GM12878 (cell line): ENCODE data around the gene MTIF2. TPM values are rescaled to one million over a fixed set of nuclear protein-coding genes. Genes with fewer than 3 reads are reported as not detected.

Source experiments
- ASH2L ChIP-seq: fragments of 300-600, 200-600 bp; sonication (generic); IDR thresholded peaks from 2 replicates; pipeline ENCODE4 v1.6.1; 2017; ENCODE audit warnings: low read depth, mild to moderate bottlenecking, borderline replicate concordance
- BCLAF1 ChIP-seq: fragments of 450-650 bp; IDR thresholded peaks from 2 replicates; pipeline ENCODE4 v1.6.1; 2017; ENCODE audit warnings: antibody characterized with exemption, mild to moderate bottlenecking, moderate library complexity
- CHD1 ChIP-seq: IDR thresholded peaks from 2 replicates; pipeline ENCODE4 v1.6.1; 2012; ENCODE audit warnings: low read depth, low read length, improper control_type of control experiment
- CHD4 ChIP-seq: fragments of 200-600 bp; sonication (generic); IDR thresholded peaks from 2 replicates; pipeline ENCODE4 v1.6.1; 2016; ENCODE audit warnings: mild to moderate bottlenecking
- CREM ChIP-seq: IDR thresholded peaks from 2 replicates; pipeline ENCODE4 v1.6.1; 2014; ENCODE audit warnings: antibody characterized with exemption, low read depth
- EGR1 ChIP-seq, 2 experiments: IDR thresholded peaks; 1 replicate in 1 of 2; 2 replicates in 1 of 2; pipeline ENCODE4 v1.6.1; 2011 to 2012; ENCODE audit warnings: low read depth in 2 of 2, low read length in 2 of 2, borderline replicate concordance in 1 of 2, mild to moderate bottlenecking in 1 of 2, moderate library complexity in 1 of 2
- ELK1 ChIP-seq: IDR thresholded peaks from 2 replicates; pipeline ENCODE4 v1.6.1; 2012; ENCODE audit warnings: low read depth, low read length, improper control_type of control experiment
- FOXM1 ChIP-seq: IDR thresholded peaks from 2 replicates; pipeline ENCODE4 v1.6.1; 2012; ENCODE audit warnings: low read depth, mild to moderate bottlenecking, inconsistent platforms, low read length, moderate library complexity
- GATAD2B ChIP-seq: fragments of 450-650 bp; conservative IDR thresholded peaks from 2 replicates; pipeline ENCODE4 v1.6.1; 2017; ENCODE audit warnings: low read depth, mild to moderate bottlenecking, moderate library complexity
- HCFC1 ChIP-seq: fragments of 150-350 bp; IDR thresholded peaks from 2 replicates; pipeline ENCODE4 v1.6.1; 2014; ENCODE audit warnings: low read length
- HDAC6 ChIP-seq: fragments of 200-600 bp; sonication (generic); IDR thresholded peaks from one replicate; pipeline ENCODE4 v1.8.0; 2017; ENCODE audit warnings: antibody characterized with exemption; ENCODE audit not compliant: unreplicated experiment
- MXI1 ChIP-seq: fragments of 150-350 bp; IDR thresholded peaks from 2 replicates; pipeline ENCODE4 v1.6.1; 2011; ENCODE audit warnings: low read depth, mild to moderate bottlenecking, inconsistent platforms, low read length, improper control_type of control experiment
- POLR2A ChIP-seq: IDR thresholded peaks from 2 replicates; pipeline ENCODE4 v1.6.1; 2011; ENCODE audit warnings: low read depth, mild to moderate bottlenecking, low read length
- POLR2AphosphoS5 ChIP-seq: IDR thresholded peaks from 2 replicates; pipeline ENCODE4 v1.6.1; 2011; ENCODE audit warnings: mild to moderate bottlenecking, low read length, inconsistent platforms
- RBBP5 ChIP-seq: fragments of 200-600 bp; sonication (generic); conservative IDR thresholded peaks from 2 replicates; pipeline ENCODE4 v1.6.1; 2016
- SMAD5 ChIP-seq: IDR thresholded peaks from 2 replicates; pipeline ENCODE4 v1.6.1; 2016; ENCODE audit warnings: antibody characterized with exemption, low read depth
- SMARCA5 ChIP-seq: fragments of 450-650 bp; IDR thresholded peaks from 2 replicates; pipeline ENCODE4 v1.6.1; 2017; ENCODE audit warnings: mild to moderate bottlenecking
- TBL1XR1 ChIP-seq: IDR thresholded peaks from 2 replicates; pipeline ENCODE4 v1.6.1; 2012; ENCODE audit warnings: low read depth, low read length, improper control_type of control experiment
- ZBTB11 ChIP-seq: fragments of 450-650 bp; formaldehyde crosslinking; IDR thresholded peaks from 2 replicates; pipeline ENCODE4 v1.5.0; 2022; ENCODE audit warnings: mild to moderate bottlenecking, missing genetic modification characterization
- ZNF592 ChIP-seq: fragments of 450-650 bp; IDR thresholded peaks from 2 replicates; pipeline ENCODE4 v1.6.1; 2017; ENCODE audit warnings: mild to moderate bottlenecking, moderate library complexity
- polyA plus RNA-seq, 11 experiments: library from polyadenylated mRNA; depleted of rRNA in 4 of 11; unstranded in 6 of 11; stranded (reverse) in 5 of 11; fragments of >200 nt; fragmentation: Nextera tagmentation in 4 of 11; fragmentation: Illumina TruSeq in 1 of 11; extraction: Ambion mirVana in 4 of 11; extraction: Trizol in 1 of 11; gene quantifications; 1 replicate in 1 of 11; 2 replicates in 10 of 11; pipeline versions ENCODE4 v1.2.1 to v1.2.3, GENCODE V29; 2011 to 2016; ENCODE audit warnings: inconsistent platforms in 2 of 11, missing spikeins in 2 of 11, low read depth in 1 of 11
- total RNA-seq, 4 experiments: library from RNA; depleted of rRNA in 3 of 4; stranded (reverse); fragments of >200 nt in 3 of 4; fragmentation: Illumina TruSeq in 1 of 4; extraction: Trizol in 1 of 4; gene quantifications; 2 replicates each; pipeline versions ENCODE4 v1.2.1 to v1.2.3, GENCODE V29; 2013 to 2021

Gene MTIF2
- total and polyA plus RNA-seq, 10 of the 15 experiments (the other 5 are each of a cell fraction or from before 2014, with no cell fraction given): 26.4 to 63.7 (median 40.0) TPM

GRCh38 chr2:55311444-55311870 lies 42.4 kb upstream of the MTIF2 start (continued):
- TF ChIP-seq EGR1 (IDR thresholded peaks at IDR 0.05; ENCODE audit: borderline replicate concordance in 1 of 2, low read depth in 2 of 2, low read length in 2 of 2): no peak
- TF ChIP-seq FOXM1: peak; percentile 98
- TF ChIP-seq ASH2L: no peak
- TF ChIP-seq CHD4: no peak
- no peak for TF ChIP-seq ZNF592
- TF ChIP-seq HCFC1: no peak
- no peak for TF ChIP-seq MXI1
- no peak for TF ChIP-seq SMAD5
- TF ChIP-seq RBBP5: no peak
- peak; percentile 82 for TF ChIP-seq TBL1XR1
- no peak for TF ChIP-seq SMARCA5
- TF ChIP-seq GATAD2B: no peak
- no peak for TF ChIP-seq ZBTB11 (CRISPR knock-in tag)
- no peak for TF ChIP-seq POLR2A
- TF ChIP-seq HDAC6: no peak
- TF ChIP-seq POLR2AphosphoS5: no peak
- no peak for TF ChIP-seq BCLAF1
- peak; percentile 93 for TF ChIP-seq CREM
- no peak for TF ChIP-seq CHD1
- TF ChIP-seq ELK1: no peak
